Left lung (tissue), 10 donors: Measurements from ENCODE around the gene GINS3. TPM values are rescaled to one million over a fixed set of nuclear protein-coding genes. Genes with fewer than 3 reads are reported as not detected.
A peak's percentile ranks its signal among the peaks of the same experiment; 100 is the strongest.

Experiments used
- ATAC-seq: fragments of 200-7000 bp; cut with Tn5 transposase; one replicate; pipeline ENCODE4 v1.9.1; 2020; ENCODE audit warnings: moderate library complexity
- DNase-seq, 4 donors: peaks; one replicate each; pipeline ENCODE4 v3.0.0-alpha.2; 2013 to 2020
- H3K27ac ChIP-seq, 2 donors: fragments of 200-600 bp; sonication (generic) in 1 of 2; one replicate each; pipeline versions ENCODE4 v1.5.0 to v1.8.0; 2020 to 2021
- H3K27me3 ChIP-seq, 2 donors: fragments of 200-600 bp; sonication (generic) in 1 of 2; one replicate each; pipeline versions ENCODE4 v1.5.0 to v1.8.0; 2020 to 2021
- H3K36me3 ChIP-seq, 2 donors: fragments of 200-600 bp; sonication (generic) in 1 of 2; one replicate each; pipeline versions ENCODE4 v1.5.0 to v1.8.0; 2020 to 2021
- H3K4me1 ChIP-seq, 2 donors: fragments of 200-600 bp; one replicate each; pipeline ENCODE4 v1.8.0; 2021
- H3K4me3 ChIP-seq, 2 donors: fragments of 200-600 bp; sonication (generic) in 1 of 2; one replicate each; pipeline versions ENCODE4 v1.5.0 to v1.8.0; 2020 to 2021; ENCODE audit warnings: mild to moderate bottlenecking in 1 of 2
- H3K9me3 ChIP-seq, 2 donors: fragments of 200-600 bp; sonication (generic) in 1 of 2; one replicate each; pipeline versions ENCODE4 v1.5.0 to v1.8.0; 2020 to 2021
- CTCF ChIP-seq, 2 donors: fragments of 200-600 bp; sonication (generic) in 1 of 2; IDR thresholded peaks; one replicate each; pipeline versions ENCODE4 v1.5.0 to v1.8.0; 2021; ENCODE audit warnings: antibody characterized with exemption in 2 of 2
- intact Hi-C, 2 donors: fragments of 100-400 bp; cut with DNase I; formaldehyde crosslinking; loops; one replicate each; pipeline versions ENCODE4 v1.11.2 to v1.14.2; 2022
- polyA plus RNA-seq, 6 donors: library from polyadenylated mRNA; unstranded; fragments of 120-200 nt; gene quantifications; one replicate each; pipeline ENCODE4 v1.2.1, GENCODE V29; 2013; ENCODE audit not compliant: insufficient read length in 6 of 6
- total RNA-seq, 2 donors: library from RNA; stranded (reverse); fragmentation: NEBNext Ultra II Directional; extraction: Animal tissue kit (Norgen Biotek cat#: 25700); gene quantifications; one replicate each; pipeline ENCODE4 v1.2.1, GENCODE V29; 2021
- donor health status: DM: no; HTN: yes; CAD: no.
- donor health status: DM: no; HTN: no; CAD: no.

GINS3 gene
- total and polyA plus RNA-seq, 8 donors, result 4.8 to 14.6 (median 10.3) TPM

- peaks cover 0 to 7% of the 10 kb centered on the region in 2 donors for H3K9me3 ChIP-seq
- no peaks in the 10 kb centered on the region for H3K4me1 ChIP-seq
- H3K27me3 ChIP-seq, result peaks cover 0 to 11% of the 10 kb centered on the region in 2 donors
- H3K36me3 ChIP-seq, result no peaks in the 10 kb centered on the region
- intact Hi-C loops, result loop anchor here in 1 of 2 donors (5.0 kb wide), 1 partner anchor 143 kb away; no protein-coding TSS in a partner anchor
- no peak overlapping the region for H3K4me3 ChIP-seq
- no peak for DNase-seq
- ATAC-seq, result no peak
- H3K27ac ChIP-seq, result no peak overlapping the region
- TF ChIP-seq CTCF (IDR thresholded peaks at IDR 0.05), result no peak
Measured at GRCh38 chr16:58348986-58349385, 43.3 kb upstream of the GINS3 start.

- H3K27me3 ChIP-seq, result peaks cover 0 to 7% of the 10 kb centered on the region in 2 donors
- no peaks in the 10 kb centered on the region for H3K36me3 ChIP-seq
- H3K4me3 ChIP-seq, result no peak overlapping the region
- intact Hi-C loops, result no loop called here
- H3K27ac ChIP-seq, result no peak overlapping the region
- no peak for ATAC-seq
- peaks cover 0 to 7% of the 10 kb centered on the region in 2 donors for H3K9me3 ChIP-seq
- DNase-seq, result no peak
- H3K4me1 ChIP-seq, result no peaks in the 10 kb centered on the region
- TF ChIP-seq CTCF (IDR thresholded peaks at IDR 0.05), result no peak
Measured at GRCh38 chr16:58352690-58353089, 39.6 kb upstream of the GINS3 start.

GRCh38 chr16:58360041-58360634, 32.1 kb upstream of the GINS3 start:
- no peak for ATAC-seq
- intact Hi-C loops, result no loop called here
- no peak overlapping the region for H3K27ac ChIP-seq
- H3K27me3 ChIP-seq, result no peaks in the 10 kb centered on the region
- no peak for DNase-seq
- H3K36me3 ChIP-seq, result no peaks in the 10 kb centered on the region
- no peaks in the 10 kb centered on the region for H3K4me1 ChIP-seq
- no peak for TF ChIP-seq CTCF (IDR thresholded peaks at IDR 0.05)
- H3K9me3 ChIP-seq, result peaks cover 0 to 22% of the 10 kb centered on the region in 2 donors
- no peak overlapping the region for H3K4me3 ChIP-seq

- H3K4me1 ChIP-seq, result no peaks in the 10 kb centered on the region
- ATAC-seq (peak; percentile 15), DNase-seq (no peak)
- no peak overlapping the region for H3K27ac ChIP-seq
- H3K36me3 ChIP-seq, result no peaks in the 10 kb centered on the region
- no peak for TF ChIP-seq CTCF (IDR thresholded peaks at IDR 0.05)
- no peak overlapping the region for H3K4me3 ChIP-seq
- H3K27me3 ChIP-seq, result no peaks in the 10 kb centered on the region
- intact Hi-C loops, result no loop called here
- peaks cover 0 to 22% of the 10 kb centered on the region in 2 donors for H3K9me3 ChIP-seq
Measured at GRCh38 chr16:58361726-58362125, 30.5 kb upstream of the GINS3 start.

GRCh38 chr16:58363746-58364393, 28.4 kb upstream of the GINS3 start:
- no peak for ATAC-seq
- no peak for DNase-seq
- Histone ChIP-seq H3K27me3 (peaks cover 0 to 6% of the 10 kb centered on the region in 2 donors), H3K36me3 (no peaks in the 10 kb centered on the region), H3K27ac (no peak overlapping the region), H3K4me3 (no peak overlapping the region), H3K9me3 (peaks cover 0 to 22% of the 10 kb centered on the region in 2 donors), H3K4me1 (no peaks in the 10 kb centered on the region)
- TF ChIP-seq CTCF (IDR thresholded peaks at IDR 0.05), result no peak
- intact Hi-C loops, result no loop called here
